K562 (cell line): ENCODE measurements around the gene MAP3K6. TPM values are rescaled to one million over a fixed set of nuclear protein-coding genes. Genes with fewer than 3 reads are reported as not detected.

Source experiments
- E2F6 ChIP-seq, 2 experiments: IDR thresholded peaks; 2 replicates each; pipeline ENCODE4 v1.6.1; 2011; ENCODE audit warnings: borderline replicate concordance in 1 of 2, control low read depth in 1 of 2, low read depth in 1 of 2, low read length in 1 of 2, mild to moderate bottlenecking in 1 of 2, mixed read lengths in 1 of 2, moderate library complexity in 1 of 2; ENCODE audit not compliant: insufficient read depth in 1 of 2, insufficient read length in 1 of 2, poor library complexity in 1 of 2, severe bottlenecking in 1 of 2; ENCODE audit errors: extremely low read depth in 1 of 2
- FOSL1 ChIP-seq: fragments of 200-800 bp; sonication (Bioruptor generic); conservative IDR thresholded peaks from 2 replicates; pipeline ENCODE4 v1.6.1; 2016; ENCODE audit warnings: missing genetic modification characterization, missing compliant biosample characterization
- HMGN3 ChIP-seq: IDR thresholded peaks from 2 replicates; pipeline ENCODE4 v1.6.1; 2011; ENCODE audit warnings: borderline replicate concordance, low read depth, mild to moderate bottlenecking, mixed read lengths, low read length; ENCODE audit not compliant: insufficient read length; ENCODE audit errors: extremely low read depth
- KHSRP ChIP-seq: fragments of 450-650 bp; IDR thresholded peaks from 2 replicates; pipeline ENCODE4 v1.6.1; 2017
- MAFF ChIP-seq: IDR thresholded peaks from 2 replicates; pipeline ENCODE4 v1.6.1; 2012; ENCODE audit warnings: low read length, improper control_type of control experiment
- MAFK ChIP-seq: IDR thresholded peaks from 2 replicates; pipeline ENCODE4 v1.6.1; 2011; ENCODE audit warnings: low read length, improper control_type of control experiment
- MAX ChIP-seq: sonication (generic); formaldehyde crosslinking; IDR thresholded peaks from 2 replicates; pipeline ENCODE4 v1.9.0; 2022; ENCODE audit warnings: mild to moderate bottlenecking, missing genetic modification reagents
- NBN ChIP-seq: fragments of 450-650 bp; IDR thresholded peaks from 2 replicates; pipeline ENCODE4 v1.6.1; 2016; ENCODE audit warnings: low read depth, mild to moderate bottlenecking
- NCOA1 ChIP-seq: fragments of 450-650 bp; IDR thresholded peaks from 2 replicates; pipeline ENCODE4 v1.6.1; 2016; ENCODE audit warnings: low read depth
- NFXL1 ChIP-seq: fragments of 450-650 bp; formaldehyde crosslinking; IDR thresholded peaks from 2 replicates; pipeline ENCODE4 v1.4.0; 2021; ENCODE audit warnings: mild to moderate bottlenecking
- PHF8 ChIP-seq: fragments of 200-600 bp; sonication (generic); IDR thresholded peaks from 2 replicates; pipeline ENCODE4 v1.6.1; 2012; ENCODE audit warnings: mixed run types, mild to moderate bottlenecking, inconsistent platforms, low read length, moderate library complexity, borderline replicate concordance
- SP1 ChIP-seq: sonication (generic); formaldehyde crosslinking; IDR thresholded peaks from 2 replicates; pipeline ENCODE4 v1.8.1; 2022; ENCODE audit warnings: mild to moderate bottlenecking, missing genetic modification reagents
- TEAD1 ChIP-seq, 2 experiments: fragments of 450-650 bp in 1 of 2; sonication (generic) in 1 of 2; formaldehyde crosslinking; IDR thresholded peaks; 2 replicates each; pipeline versions ENCODE4 v1.4.0 to v1.8.0; 2020 to 2022; ENCODE audit warnings: mild to moderate bottlenecking in 2 of 2, missing genetic modification reagents in 1 of 2
- TEAD4 ChIP-seq, 2 experiments: sonication (generic) in 1 of 2; formaldehyde crosslinking in 1 of 2; IDR thresholded peaks; 2 replicates each; pipeline versions ENCODE4 v1.6.1 to v1.8.0; 2012 to 2022; ENCODE audit warnings: borderline replicate concordance in 1 of 2, inconsistent platforms in 1 of 2, low read length in 1 of 2, mild to moderate bottlenecking in 1 of 2, missing genetic modification reagents in 1 of 2
- TFAP4 ChIP-seq: sonication (generic); formaldehyde crosslinking; IDR thresholded peaks from 2 replicates; pipeline ENCODE4 v1.8.0; 2022; ENCODE audit warnings: missing genetic modification reagents, mild to moderate bottlenecking, moderate library complexity, borderline replicate concordance
- USF1 ChIP-seq: sonication (generic); formaldehyde crosslinking; IDR thresholded peaks from 2 replicates; pipeline ENCODE4 v1.9.0; 2022; ENCODE audit warnings: mild to moderate bottlenecking, missing genetic modification reagents
- WHSC1 ChIP-seq: IDR thresholded peaks from one replicate; pipeline ENCODE4 v1.6.1; 2012; ENCODE audit warnings: low read length, control low read depth, inconsistent platforms
- ZBTB1 ChIP-seq: sonication (generic); formaldehyde crosslinking; IDR thresholded peaks from 2 replicates; pipeline ENCODE4 v1.8.1; 2023; ENCODE audit warnings: missing genetic modification reagents, low read depth, mild to moderate bottlenecking, borderline replicate concordance
- ZKSCAN1 ChIP-seq: fragments of 150-350 bp; IDR thresholded peaks from 2 replicates; pipeline ENCODE4 v1.6.1; 2016; ENCODE audit warnings: low read depth, low read length
- ZNF12 ChIP-seq: sonication (generic); formaldehyde crosslinking; IDR thresholded peaks from 2 replicates; pipeline ENCODE4 v1.4.0; 2020; ENCODE audit warnings: mild to moderate bottlenecking, missing genetic modification reagents
- ZNF263 ChIP-seq: sonication (generic); formaldehyde crosslinking; IDR thresholded peaks from 2 replicates; pipeline ENCODE4 v1.8.0; 2022; ENCODE audit warnings: mild to moderate bottlenecking, missing genetic modification reagents, borderline replicate concordance
- ZNF282 ChIP-seq: sonication (generic); formaldehyde crosslinking; IDR thresholded peaks from 2 replicates; pipeline ENCODE4 v1.8.1; 2023; ENCODE audit warnings: missing genetic modification reagents
- ZNF561 ChIP-seq: fragments of 450-650 bp; formaldehyde crosslinking; conservative IDR thresholded peaks from 2 replicates; pipeline ENCODE4 v1.4.0; 2020; ENCODE audit warnings: mild to moderate bottlenecking, moderate library complexity
- ZNF57 ChIP-seq: fragments of 450-650 bp; formaldehyde crosslinking; IDR thresholded peaks from 2 replicates; pipeline ENCODE4 v1.4.0; 2020; ENCODE audit warnings: mild to moderate bottlenecking, moderate library complexity
- ZNF644 ChIP-seq: fragments of 200-800 bp; sonication (Bioruptor generic); IDR thresholded peaks from 2 replicates; pipeline ENCODE4 v1.6.1; 2016; ENCODE audit warnings: low read depth, missing genetic modification characterization, missing compliant biosample characterization
- polyA plus RNA-seq, 8 experiments: library from polyadenylated mRNA; depleted of rRNA in 4 of 8; stranded (reverse) in 5 of 8; unstranded in 3 of 8; fragments of >200 nt; fragmentation: Nextera tagmentation in 2 of 8; fragmentation: Illumina TruSeq in 1 of 8; extraction: Ambion mirVana in 2 of 8; extraction: Trizol in 1 of 8; gene quantifications; 2 replicates each; pipeline versions ENCODE4 v1.2.1 to v1.2.3, GENCODE V29; 2011 to 2014; ENCODE audit warnings: inconsistent platforms in 1 of 8, missing spikeins in 1 of 8
- total RNA-seq, 7 experiments: library from RNA; depleted of rRNA in 6 of 7; stranded (reverse); fragments of >200 nt in 6 of 7; fragmentation: Illumina TruSeq in 2 of 7; extraction: Trizol in 2 of 7; gene quantifications; 2 replicates each; pipeline versions ENCODE4 v1.2.1 to v1.2.3, GENCODE V29; 2011 to 2021; ENCODE audit warnings: low replicate concordance in 1 of 7

MAP3K6 gene
- total and polyA plus RNA-seq, 9 of the 15 experiments (the other 6 are each of a cell fraction or from before 2014, with no cell fraction given): 0.99 to 21.9 (median 7.0) TPM

- TF ChIP-seq ZKSCAN1 (no peak), HMGN3 (peak; percentile 30), PHF8 (peak; percentile 62; the same call in 1 of the 2 replicates), ZNF57 (no peak), MAFK (no peak), TFAP4 (CRISPR knock-in tag) (peak; percentile 83), ZNF282 (CRISPR knock-in tag) (no peak), ZNF12 (CRISPR knock-in tag) (peak; percentile 67; the same call in 1 of the 2 replicates), ZNF263 (CRISPR knock-in tag) (peak; percentile 51; the same call in 1 of the 2 replicates), NBN (no peak), WHSC1 (peak; percentile 48), MAFF (no peak), ZBTB1 (peak; percentile 74; the same call in 1 of the 2 replicates), USF1 (CRISPR knock-in tag) (no peak), FOSL1 (tag) (0 out of 2 replicates have a peak, but pooled peaks have one; percentile 33), TEAD4 (IDR thresholded peaks at IDR 0.05; ENCODE audit: low read length) (no peak), TEAD4 (CRISPR knock-in tag; IDR thresholded peaks at IDR 0.05; ENCODE audit: borderline replicate concordance) (0 out of 2 replicates have a peak, but pooled peaks have one; percentile 75), KHSRP (no peak), E2F6 (IDR thresholded peaks at IDR 0.05; ENCODE audit: borderline replicate concordance in 1 of 2, extremely low read depth in 1 of 2, insufficient read depth in 1 of 2, insufficient read length in 1 of 2, low read depth in 1 of 2, low read length in 1 of 2, poor library complexity in 1 of 2, severe bottlenecking in 1 of 2) (peak; percentile 60 to 84), TEAD1 (CRISPR knock-in tag; IDR thresholded peaks at IDR 0.05) (peak in 1 of 2 experiments; percentile 71; a peak in 1 of 4 replicates), NCOA1 (peak; percentile 62), NFXL1 (CRISPR knock-in tag) (no peak), ZNF644 (no peak), SP1 (CRISPR knock-in tag) (peak; percentile 55; the same call in 1 of the 2 replicates), ZNF561 (no peak), MAX (CRISPR knock-in tag) (peak; percentile 67)
Observed at GRCh38 chr1:27342778-27343638, 23.8 kb downstream of the MAP3K6 start (continued).
